B cell (primary cell): Measurements from ENCODE around the gene CHD6.

Source experiments
- CTCF ChIP-seq: fragments of 200-600 bp; IDR thresholded peaks from one replicate; pipeline ENCODE4 v1.8.0; 2022; ENCODE audit warnings: antibody characterized with exemption, mild to moderate bottlenecking
- EZH2 ChIP-seq: IDR thresholded peaks from 2 replicates; pipeline ENCODE4 v1.6.1; 2012; ENCODE audit warnings: borderline replicate concordance, low read depth, mild to moderate bottlenecking, moderate library complexity, low read length; ENCODE audit not compliant: insufficient read depth, poor library complexity, severe bottlenecking

DNA sequence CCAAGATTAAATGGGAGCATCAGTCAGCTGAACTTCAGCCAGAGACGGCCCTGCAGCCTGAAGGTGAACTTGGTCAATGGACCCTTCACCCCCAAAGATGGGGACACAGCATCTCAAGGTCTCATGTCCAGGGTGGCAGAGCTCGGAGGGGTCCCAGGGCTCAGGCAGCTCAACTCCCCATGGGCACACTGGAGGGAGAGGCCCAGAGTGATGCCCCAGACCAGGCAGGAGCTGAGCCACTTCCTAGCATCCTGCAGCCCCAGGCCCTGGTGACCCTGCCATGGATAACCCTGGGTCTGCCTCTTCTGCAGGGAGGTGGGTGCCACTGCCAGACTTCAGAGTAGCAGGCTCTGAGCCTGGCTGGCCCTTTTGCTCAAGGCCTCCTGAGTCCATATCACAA lies 224.1 kb downstream of the CHD6 start:
- no peak for TF ChIP-seq EZH2
- no peak for TF ChIP-seq CTCF
